IPS-18c (cell line): ENCODE data around the gene FOXN3.
A peak's percentile ranks its signal among the peaks of the same experiment; 100 is the strongest.
"Not testable (repeated sequence)": the region's sequence is repeated elsewhere in the genome, so short reads cannot be mapped to it uniquely, and the experiment has no call there.

Experiments used
- H3K4me3 ChIP-seq: 2 replicates; pipeline ENCODE4 v1.7.0; 2013; ENCODE audit warnings: low read depth, mild to moderate bottlenecking, low read length, moderate library complexity; ENCODE audit not compliant: insufficient read depth
- H3K9me3 ChIP-seq: one replicate; pipeline ENCODE4 v1.6.1; 2013; ENCODE audit warnings: mild to moderate bottlenecking, low read length, moderate library complexity; ENCODE audit not compliant: control insufficient read depth, insufficient read depth

FOXN3 gene

GRCh38 chr14:89309670-89310177, 107.3 kb downstream of the FOXN3 start:
- Histone ChIP-seq H3K4me3 (no peak overlapping the region), H3K9me3 (no peaks in the 10 kb centered on the region)

DNA sequence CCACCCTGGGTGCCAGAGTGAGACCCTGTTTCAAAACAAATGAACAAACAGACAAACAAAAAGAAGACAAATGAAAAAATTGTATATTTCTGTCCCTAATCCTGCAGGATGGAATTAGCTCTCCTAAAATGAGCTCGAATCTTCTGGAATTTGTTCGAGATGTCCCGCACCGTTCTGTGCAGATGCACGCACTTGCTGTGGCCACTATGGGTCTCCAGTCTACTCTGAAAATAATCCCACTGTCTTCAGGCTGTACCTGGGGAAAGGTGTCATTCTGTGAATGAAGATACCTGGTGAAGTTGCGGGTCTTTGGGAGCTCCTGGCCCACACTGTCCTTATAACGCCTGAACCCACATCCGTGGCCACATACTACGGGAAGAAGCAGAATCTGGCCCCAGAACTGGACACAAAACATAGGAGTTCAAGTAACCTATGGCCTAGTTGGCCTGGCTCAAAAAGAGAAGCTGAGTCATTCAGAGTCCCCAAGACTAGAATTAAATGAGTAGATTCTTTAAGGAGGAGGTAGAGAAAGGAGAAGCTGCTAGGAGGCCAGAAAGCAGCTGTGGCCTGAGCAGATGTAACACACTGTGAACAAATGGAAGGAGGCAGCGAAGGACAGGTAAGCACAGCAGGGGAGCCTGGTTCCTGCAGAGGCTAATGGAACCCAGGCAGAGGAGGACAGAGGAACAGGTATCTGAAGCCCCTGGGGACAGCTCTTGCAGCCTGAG, 108.6 kb downstream of the FOXN3 start:
- Histone ChIP-seq H3K4me3 (no peak overlapping the region), H3K9me3 (no peaks in the 10 kb centered on the region)

DNA sequence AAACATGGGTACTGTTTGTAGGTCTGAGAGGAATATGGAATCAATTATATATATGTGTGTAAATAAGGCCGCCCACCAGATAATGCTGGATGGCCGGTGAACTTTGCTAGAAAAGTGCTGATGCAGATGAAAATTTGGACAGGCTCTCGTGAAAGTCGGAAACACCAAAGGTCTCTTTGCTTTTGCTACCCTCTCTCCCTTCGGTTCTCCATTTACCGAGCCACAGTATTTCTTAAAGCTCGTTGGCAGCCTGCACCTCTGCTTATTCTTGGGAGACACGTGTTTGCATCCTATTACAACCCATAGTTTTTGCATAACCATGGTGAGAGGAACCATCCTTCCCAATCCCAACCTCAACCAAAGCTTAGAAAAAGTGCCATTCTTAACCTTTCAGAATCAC, 109.6 kb downstream of the FOXN3 start:
- Histone ChIP-seq H3K4me3 (no peak overlapping the region), H3K9me3 (no peaks in the 10 kb centered on the region)

DNA sequence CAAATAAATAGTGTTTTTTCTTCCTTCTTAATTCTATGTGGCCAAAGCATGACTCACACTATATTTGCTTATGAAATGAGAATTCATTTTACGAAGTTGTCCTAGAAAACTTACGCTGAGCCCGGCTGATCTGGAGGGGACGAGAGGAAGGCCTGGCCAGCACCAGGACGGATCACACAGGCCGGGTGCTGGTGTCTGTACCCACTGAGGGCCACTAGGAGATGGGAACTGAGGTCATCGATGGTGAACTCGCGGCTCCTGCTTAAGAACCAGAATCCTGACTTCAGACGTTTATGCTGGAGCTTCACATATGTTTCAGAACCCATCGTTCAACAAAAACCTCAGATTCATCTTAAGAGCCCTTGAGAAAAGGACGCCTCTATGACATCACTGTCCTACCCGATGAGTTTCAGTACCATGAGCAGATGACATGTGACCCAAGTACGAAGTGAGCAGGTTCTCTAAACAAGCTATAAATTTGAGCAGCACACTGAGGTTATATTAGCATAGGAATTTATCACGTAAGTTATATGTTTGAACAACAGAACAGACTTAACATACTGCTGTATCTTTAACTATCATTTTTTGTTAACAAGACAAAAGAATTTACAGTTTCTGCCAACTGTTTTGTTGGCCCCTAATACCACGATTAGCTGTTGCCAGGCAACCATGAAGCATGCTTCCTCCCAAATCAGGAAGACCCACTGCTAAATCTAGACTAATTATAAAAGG, 111.9 kb downstream of the FOXN3 start:
- no peaks in the 10 kb centered on the region for H3K9me3 ChIP-seq
- H3K4me3 ChIP-seq, result no peak overlapping the region

- Histone ChIP-seq H3K9me3 (no peaks in the 10 kb centered on the region), H3K4me3 (no peak overlapping the region)
These were observed 112.5 kb downstream of the FOXN3 start for GRCh38 chr14:89304561-89304960.

DNA sequence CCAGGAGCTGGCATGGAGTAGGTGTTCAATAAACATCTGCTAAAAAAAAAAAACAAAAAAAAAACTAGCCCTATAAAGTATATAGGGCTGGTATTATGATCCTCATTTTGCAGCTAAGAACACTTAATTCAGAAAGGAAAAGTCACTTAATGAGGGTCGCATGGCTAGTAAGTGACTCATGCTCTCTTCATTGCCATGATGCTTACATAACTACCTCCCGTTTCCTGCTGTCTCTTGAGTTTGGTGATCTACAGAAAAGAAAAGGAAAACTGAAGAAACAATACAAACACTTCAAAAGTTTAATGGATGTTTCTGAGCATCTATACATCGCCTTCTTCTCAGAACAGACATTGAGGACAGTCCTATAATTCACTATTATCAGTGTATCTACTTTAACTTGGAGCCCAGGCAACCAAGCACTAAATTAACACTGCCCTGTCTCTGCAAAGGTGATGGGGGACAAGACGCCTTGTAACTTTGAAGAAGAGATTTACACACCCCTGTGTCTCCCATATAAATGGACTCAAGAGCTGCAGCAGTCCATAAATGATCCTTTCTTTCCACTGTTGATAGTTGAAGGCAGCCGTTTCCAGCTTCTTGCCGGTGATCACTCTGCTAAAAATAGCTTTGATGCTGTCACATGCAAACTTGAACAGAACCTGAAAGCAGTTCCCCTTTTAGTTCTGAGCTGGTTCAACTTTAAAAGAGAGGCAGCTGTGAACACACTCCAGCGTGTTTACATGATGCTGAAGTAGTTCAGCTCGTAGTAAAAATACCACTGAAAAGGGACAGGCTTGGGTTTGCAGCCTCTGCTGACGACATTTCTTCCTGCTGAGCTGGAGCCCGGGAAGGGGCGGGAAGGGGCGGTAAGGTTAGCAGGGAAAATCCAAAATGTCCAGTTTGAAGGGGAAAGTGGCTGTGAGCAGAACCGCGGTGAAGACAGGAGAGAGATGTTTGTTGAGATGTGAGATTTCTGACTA, 113.3 kb downstream of the FOXN3 start:
- Histone ChIP-seq H3K4me3 (no peak overlapping the region), H3K9me3 (no peaks in the 10 kb centered on the region)

GRCh38 chr14:89302396-89302950, 114.6 kb downstream of the FOXN3 start:
- Histone ChIP-seq H3K9me3 (no peaks in the 10 kb centered on the region), H3K4me3 (no peak overlapping the region)

- Histone ChIP-seq H3K9me3 (no peaks in the 10 kb centered on the region), H3K4me3 (no peak overlapping the region)
These were observed 117.4 kb downstream of the FOXN3 start for GRCh38 chr14:89299587-89299986.

GRCh38 chr14:89298056-89298834, 118.8 kb downstream of the FOXN3 start:
- no peak overlapping the region for H3K4me3 ChIP-seq
- no peaks in the 10 kb centered on the region for H3K9me3 ChIP-seq

DNA sequence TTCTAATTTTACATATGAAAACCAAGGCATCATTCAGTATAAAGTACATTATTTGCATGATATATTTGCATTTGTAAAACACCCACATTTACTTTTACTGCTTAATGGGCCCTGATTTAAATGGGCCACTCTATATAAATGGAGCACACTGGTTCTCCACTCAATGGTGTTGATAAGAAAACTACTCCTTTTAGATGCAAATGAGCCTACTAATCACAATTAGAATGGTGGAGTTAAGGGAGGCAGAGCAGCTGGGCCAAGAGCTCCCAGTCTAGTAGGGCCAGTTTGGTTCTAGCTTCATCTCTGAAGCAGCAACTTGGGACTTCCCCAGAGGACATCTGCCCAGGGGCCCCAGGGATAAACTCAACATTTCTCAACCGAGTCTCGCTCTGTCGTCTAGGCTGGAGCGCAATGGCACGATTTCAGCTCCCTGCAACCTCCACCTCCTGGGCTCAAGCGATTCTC, 120.7 kb downstream of the FOXN3 start:
- H3K9me3 ChIP-seq, result no peaks in the 10 kb centered on the region

GRCh38 chr14:89294872-89295271, 122.2 kb downstream of the FOXN3 start:
- H3K4me3 ChIP-seq, result peak overlapping the region; percentile 10; the same call in 1 of the 2 replicates
- H3K9me3 ChIP-seq, result no peaks in the 10 kb centered on the region

More for the DNA sequence above, 120.7 kb downstream of the FOXN3 start:
- no peak overlapping the region for H3K4me3 ChIP-seq

GRCh38 chr14:89294469-89294868, 122.6 kb downstream of the FOXN3 start:
- not testable (repeated sequence) for H3K4me3 ChIP-seq, H3K9me3 ChIP-seq

DNA sequence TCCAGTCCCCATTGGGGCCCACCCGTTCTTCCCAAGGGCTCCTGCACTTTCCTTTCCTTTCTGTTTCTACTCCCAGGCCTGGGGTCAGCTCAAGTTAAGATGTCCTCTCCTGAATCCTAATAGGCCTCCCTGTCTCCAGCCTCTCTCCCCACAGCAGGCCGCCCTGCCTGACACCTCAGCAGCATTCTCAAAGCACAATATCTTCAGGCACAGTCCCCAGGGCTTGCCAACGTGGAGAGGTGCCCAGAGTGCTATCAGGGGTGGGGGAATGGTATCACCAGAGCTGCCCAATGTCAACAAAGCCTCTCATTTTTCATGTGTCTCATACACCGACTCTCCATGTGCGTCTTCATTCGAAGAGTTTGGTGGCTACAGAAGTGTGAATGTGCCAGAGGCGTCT, 123.0 kb downstream of the FOXN3 start:
- H3K4me3 ChIP-seq, result no peak overlapping the region
- no peaks in the 10 kb centered on the region for H3K9me3 ChIP-seq

DNA sequence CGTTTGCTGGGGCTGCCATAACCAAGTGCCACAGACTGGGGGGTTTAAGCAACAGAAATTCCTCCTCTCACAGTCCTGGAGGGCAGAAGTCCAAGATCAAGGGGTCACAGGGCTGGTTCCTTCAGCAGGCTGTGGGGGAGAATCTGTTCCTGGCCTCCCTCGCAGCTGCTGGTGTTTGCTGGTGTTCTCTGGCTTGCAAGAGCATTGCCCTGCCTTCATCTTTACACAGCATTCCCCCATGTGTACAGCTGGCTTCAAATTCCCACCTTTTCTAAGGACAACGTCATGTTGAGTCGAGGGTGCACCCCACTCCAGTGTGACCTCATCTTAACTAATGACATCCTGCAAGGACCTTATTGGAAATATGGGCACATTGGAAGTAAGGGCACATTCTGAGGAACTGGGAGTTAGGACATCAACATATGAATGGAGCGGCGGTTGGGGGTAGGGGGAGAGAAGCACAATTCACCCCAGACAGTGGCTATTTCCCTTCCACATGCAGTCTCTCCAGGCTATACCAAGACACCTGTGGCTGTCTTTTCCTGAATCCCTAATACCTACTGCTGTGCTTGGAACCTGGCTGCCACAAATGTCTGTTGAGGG, 123.6 kb downstream of the FOXN3 start:
- Histone ChIP-seq H3K4me3 (no peak overlapping the region), H3K9me3 (no peaks in the 10 kb centered on the region)

- H3K9me3 ChIP-seq, result no peaks in the 10 kb centered on the region
- H3K4me3 ChIP-seq, result no peak overlapping the region
These were observed 124.3 kb downstream of the FOXN3 start for GRCh38 chr14:89292579-89293313.
